HG03175 (cell line): ENCODE measurements around the gene HTT.

Experiments
- ATAC-seq: cut with Tn5 transposase; IDR thresholded peaks from one replicate; pipeline ENCODE4 v1.9.1; 2021; ENCODE audit warnings: mild to moderate bottlenecking, moderate library complexity; ENCODE audit not compliant: unreplicated experiment

Gene HTT

GRCh38 chr4:3245676-3246075, 171.2 kb downstream of the HTT start:
- no peak for ATAC-seq

GRCh38 chr4:3246458-3247398, 172.2 kb downstream of the HTT start:
- ATAC-seq = no peak

- no peak for ATAC-seq
Observed at GRCh38 chr4:3247399-3248177, 173.1 kb downstream of the HTT start.

GRCh38 chr4:3248178-3248480, 173.6 kb downstream of the HTT start:
- ATAC-seq = no peak

- no peak for ATAC-seq
Observed at GRCh38 chr4:3248811-3249661, 174.6 kb downstream of the HTT start, which contains the start of gene MSANTD1. Gene MSANTD1, plus strand, starts transcription at chr4:3249159. Its CDS starts 64 bp downstream, at chr4:3249223.

- no peak for ATAC-seq
Observed at GRCh38 chr4:3249711-3250437, 175.4 kb downstream of the HTT start.

- ATAC-seq = no peak
Observed at GRCh38 chr4:3250438-3250955, 176.0 kb downstream of the HTT start.

GRCh38 chr4:3250956-3251690, 176.6 kb downstream of the HTT start:
- ATAC-seq = no peak

GRCh38 chr4:3251691-3252479, 177.4 kb downstream of the HTT start:
- no peak for ATAC-seq

- ATAC-seq = no peak
Observed at GRCh38 chr4:3252480-3252828, 178.0 kb downstream of the HTT start.

- ATAC-seq = no peak
Observed at GRCh38 chr4:3252831-3253641, 178.6 kb downstream of the HTT start.

GRCh38 chr4:3253808-3254207, 179.3 kb downstream of the HTT start:
- no peak for ATAC-seq

GRCh38 chr4:3254302-3255131, 180.0 kb downstream of the HTT start:
- ATAC-seq = no peak

- ATAC-seq = no peak
Observed at GRCh38 chr4:3255611-3256186, 181.2 kb downstream of the HTT start.

- ATAC-seq = no peak
Observed at GRCh38 chr4:3256230-3257102, 182.0 kb downstream of the HTT start.

GRCh38 chr4:3257103-3257555, 182.6 kb downstream of the HTT start:
- ATAC-seq = no peak
